H1 (cell line): ENCODE data around the gene BTBD7. TPM values are rescaled to one million over a fixed set of nuclear protein-coding genes. Genes with fewer than 3 reads are reported as not detected.

Experiments used
- CTCF ChIA-PET: fragments of 300-600 bp; sonication (Branson Sonifier 250); formaldehyde crosslinking; loops from one replicate; lab custom pipeline; 2021; ENCODE audit not compliant: partially characterized antibody; lab: Charles Lee
- POLR2A ChIA-PET: fragments of 300-600 bp; sonication (Branson Sonifier 250); formaldehyde crosslinking; loops from one replicate; lab custom pipeline; 2021; ENCODE audit warnings: inconsistent platforms; ENCODE audit not compliant: partially characterized antibody; lab: Charles Lee
- DNase-seq, 2 experiments: peaks; one replicate each; pipeline versions ENCODE4 v3.0.0 to v3.0.0-alpha.2; 2010 to 2022; ENCODE audit warnings: low spot score in 2 of 2, low read depth in 1 of 2, mixed read lengths in 1 of 2
- FAIRE-seq: peaks from 2 replicates; lab custom pipeline; 2011; peaks lifted over from hg19 to GRCh38; lab: Jason Lieb, UNC
- H2AFZ ChIP-seq: 2 replicates; pipeline ENCODE4 v1.8.1; 2012; ENCODE audit warnings: low read length, inconsistent platforms
- H2AK5ac ChIP-seq: 2 replicates; pipeline ENCODE4 v1.6.1; 2013; ENCODE audit warnings: low read depth, low read length
- H2BK120ac ChIP-seq: replicated peaks from 2 replicates; pipeline ENCODE3; 2013; ENCODE audit warnings: low read depth, low read length, inconsistent platforms
- H2BK12ac ChIP-seq: 2 replicates; pipeline ENCODE4 v1.6.1; 2013; ENCODE audit warnings: low read depth, low read length
- H2BK15ac ChIP-seq: 2 replicates; pipeline ENCODE4 v1.6.1; 2013; ENCODE audit warnings: low read length
- H2BK20ac ChIP-seq: 2 replicates; pipeline ENCODE4 v1.6.1; 2013; ENCODE audit warnings: low read length
- H2BK5ac ChIP-seq: 2 replicates; pipeline ENCODE4 v1.6.1; 2013; ENCODE audit warnings: low read depth, low read length
- H3K14ac ChIP-seq: 2 replicates; pipeline ENCODE4 v1.6.1; 2013; ENCODE audit warnings: inconsistent platforms; ENCODE audit not compliant: insufficient read length
- H3K18ac ChIP-seq: 2 replicates; pipeline ENCODE4 v1.6.1; 2013; ENCODE audit warnings: low read length; ENCODE audit errors: extremely low read depth
- H3K23ac ChIP-seq: 2 replicates; pipeline ENCODE4 v1.6.1; 2013; ENCODE audit warnings: inconsistent platforms; ENCODE audit not compliant: insufficient read length
- H3K23me2 ChIP-seq: 2 replicates; pipeline ENCODE4 v1.6.1; 2013; ENCODE audit warnings: low read depth, low read length
- H3K27ac ChIP-seq: 2 replicates; pipeline ENCODE4 v1.6.1; 2011; ENCODE audit warnings: low read depth, low read length, inconsistent platforms
- H3K27me3 ChIP-seq, 4 experiments: replicated peaks in 1 of 4; 1 replicate in 1 of 4; 2 replicates in 3 of 4; pipeline versions ENCODE4 v1.6.1 to v1.8.1; 2011 to 2013; ENCODE audit warnings: low read length in 3 of 4, mild to moderate bottlenecking in 3 of 4, inconsistent platforms in 2 of 4, mixed read lengths in 2 of 4, moderate library complexity in 1 of 4; ENCODE audit not compliant: control insufficient read depth in 3 of 4, insufficient read depth in 3 of 4; ENCODE audit errors: extremely low read depth in 1 of 4
- H3K36me3 ChIP-seq, 4 experiments: 2 replicates each; pipeline versions ENCODE4 v1.6.1 to v1.8.1; 2011 to 2013; ENCODE audit warnings: mild to moderate bottlenecking in 4 of 4, low read length in 3 of 4, moderate library complexity in 2 of 4, control low read depth in 1 of 4, inconsistent platforms in 1 of 4; ENCODE audit not compliant: insufficient read depth in 4 of 4, control insufficient read depth in 2 of 4
- H3K4ac ChIP-seq: replicated peaks from 2 replicates; pipeline ENCODE3; 2013; ENCODE audit warnings: low read length, low read depth, mixed read lengths, inconsistent platforms; ENCODE audit not compliant: insufficient read length
- H3K4me1 ChIP-seq, 4 experiments: replicated peaks in 1 of 4; 1 replicate in 1 of 4; 2 replicates in 3 of 4; pipeline versions ENCODE4 v1.6.1 to v1.8.1; 2011 to 2013; ENCODE audit warnings: low read length in 3 of 4, inconsistent platforms in 2 of 4, mixed read lengths in 1 of 4; ENCODE audit not compliant: insufficient read depth in 4 of 4, control insufficient read depth in 3 of 4
- H3K4me2 ChIP-seq, 2 experiments: 2 replicates each; pipeline versions ENCODE4 v1.6.1 to v1.8.1; 2011 to 2013; ENCODE audit warnings: low read depth in 2 of 2, low read length in 2 of 2, control low read depth in 1 of 2, inconsistent platforms in 1 of 2, mild to moderate bottlenecking in 1 of 2; ENCODE audit not compliant: insufficient read depth in 1 of 2
- H3K4me3 ChIP-seq, 4 experiments: fragments of 200-600, 300-600 bp in 1 of 4; sonication (generic), shearing (Covaris generic), sonication (Bioruptor Twin) in 1 of 4; 2 replicates each; pipeline versions ENCODE4 v1.5.1 to v1.8.1; 2011 to 2016; ENCODE audit warnings: low read length in 4 of 4, low read depth in 3 of 4, control low read depth in 2 of 4, inconsistent platforms in 2 of 4, mild to moderate bottlenecking in 2 of 4, mixed read lengths in 1 of 4, moderate library complexity in 1 of 4; ENCODE audit not compliant: insufficient read depth in 2 of 4; ENCODE audit errors: extremely low read depth in 1 of 4
- H3K56ac ChIP-seq: replicated peaks from 2 replicates; pipeline ENCODE3; 2013; ENCODE audit warnings: low read depth, mild to moderate bottlenecking, mixed read lengths, low read length, inconsistent platforms; ENCODE audit not compliant: insufficient read length
- H3K79me1 ChIP-seq: 2 replicates; pipeline ENCODE4 v1.6.1; 2013; ENCODE audit warnings: low read depth, low read length, control low read depth
- H3K79me2 ChIP-seq, 2 experiments: 2 replicates each; pipeline versions ENCODE4 v1.6.1 to v1.8.1; 2012 to 2013; ENCODE audit warnings: low read length in 2 of 2, mild to moderate bottlenecking in 2 of 2, inconsistent platforms in 1 of 2; ENCODE audit not compliant: insufficient read depth in 2 of 2, control insufficient read depth in 1 of 2
- H3K9ac ChIP-seq, 4 experiments: replicated peaks in 1 of 4; 1 replicate in 1 of 4; 2 replicates in 3 of 4; pipeline versions ENCODE4 v1.6.1 to v1.8.1; 2011 to 2013; ENCODE audit warnings: low read depth in 3 of 4, low read length in 3 of 4, control low read depth in 2 of 4, mild to moderate bottlenecking in 2 of 4, moderate library complexity in 2 of 4, inconsistent platforms in 1 of 4; ENCODE audit errors: extremely low read depth in 1 of 4
- H3K9me3 ChIP-seq, 2 experiments: 2 replicates each; pipeline versions ENCODE4 v1.6.1 to v1.8.1; 2012 to 2013; ENCODE audit warnings: mild to moderate bottlenecking in 2 of 2, moderate library complexity in 2 of 2, control low read depth in 1 of 2, inconsistent platforms in 1 of 2, low read depth in 1 of 2, low read length in 1 of 2, mixed read lengths in 1 of 2; ENCODE audit not compliant: insufficient read depth in 2 of 2
- H4K20me1 ChIP-seq, 2 experiments: replicated peaks in 1 of 2; 2 replicates each; pipeline versions ENCODE3 to v1.8.1; 2011 to 2013; ENCODE audit warnings: inconsistent platforms in 2 of 2, low read length in 2 of 2, mild to moderate bottlenecking in 1 of 2; ENCODE audit not compliant: insufficient read depth in 2 of 2, control insufficient read depth in 1 of 2
- H4K5ac ChIP-seq: 2 replicates; pipeline ENCODE4 v1.6.1; 2013; ENCODE audit warnings: low read length, low read depth, mixed read lengths, inconsistent platforms; ENCODE audit not compliant: insufficient read length
- H4K8ac ChIP-seq: 2 replicates; pipeline ENCODE4 v1.8.0; 2013; ENCODE audit warnings: mild to moderate bottlenecking, moderate library complexity, low read length, inconsistent platforms; ENCODE audit not compliant: insufficient read depth; ENCODE audit errors: extremely low read depth
- H4K91ac ChIP-seq: replicated peaks from 2 replicates; pipeline ENCODE3; 2013; ENCODE audit warnings: low read length, mixed read lengths, inconsistent platforms; ENCODE audit not compliant: insufficient read length
- BRCA1 ChIP-seq: IDR thresholded peaks from 2 replicates; pipeline ENCODE4 v1.6.1; 2012; ENCODE audit warnings: low read depth, low read length, improper control_type of control experiment
- CHD1 ChIP-seq: IDR thresholded peaks from 2 replicates; pipeline ENCODE4 v1.6.1; 2012; ENCODE audit warnings: low read depth, low read length, improper control_type of control experiment
- USF2 ChIP-seq: IDR thresholded peaks from 2 replicates; pipeline ENCODE4 v1.6.1; 2011; ENCODE audit warnings: low read length, improper control_type of control experiment
- WGBS, 2 experiments: shearing (Covaris generic) in 1 of 2; methylation state at CpG; one replicate each; pipeline versions ENCODE4 v1.1.6 to v1.1.7; 2013 to 2015; ENCODE audit warnings: low lambda C conversion rate in 2 of 2, mixed read lengths in 2 of 2, inconsistent platforms in 1 of 2, low coverage in 1 of 2, missing lambda C conversion rate in 1 of 2; ENCODE audit not compliant: insufficient replicate concordance in 2 of 2, insufficient coverage in 1 of 2, insufficient read length in 1 of 2; ENCODE audit errors: extremely low coverage in 1 of 2, missing lambda C conversion rate in 1 of 2; 5-methylcytosine and 5-hydroxymethylcytosine counted together
- polyA plus RNA-seq, 7 experiments: library from polyadenylated mRNA; depleted of rRNA in 3 of 7; stranded (reverse) in 5 of 7; unstranded in 2 of 7; fragments of >200 nt in 5 of 7; fragments of 200-250 nt in 2 of 7; gene quantifications; 1 replicate in 5 of 7; 2 replicates in 1 of 7; 4 replicates in 1 of 7; pipeline versions ENCODE4 v1.2.1 to v1.2.3, GENCODE V29; 2011 to 2013; ENCODE audit warnings: missing spikeins in 2 of 7, mixed read lengths in 2 of 7
- total RNA-seq: library from RNA; stranded (reverse); fragmentation: NEBNext Ultra II Directional; extraction: Animal tissue kit (Norgen Biotek cat#: 25700); gene quantifications from 2 replicates; pipeline ENCODE4 v1.2.1, GENCODE V29; 2021

BTBD7 gene
- total and polyA plus RNA-seq, 2 of the 8 experiments (the other 6 are each of a cell fraction or from before 2014, with no cell fraction given): 12.1 to 46.1 TPM

GRCh38 chr14:93331002-93331727 lies 1.7 kb downstream of the BTBD7 start:
- H3K79me2 ChIP-seq: peaks cover 19 to 72% of the 10 kb centered on the region in 2 experiments
- no peak overlapping the region for H3K27ac ChIP-seq
- no peak overlapping the region for H2BK5ac ChIP-seq
- H4K5ac ChIP-seq: no peak overlapping the region
- H3K9ac ChIP-seq: no peak overlapping the region
- no peak overlapping the region for H2AK5ac ChIP-seq
- 85% methylated on average over 17 of the region's 17 CpGs; no CpG with 5 or more reads in 1 of the 2 experiments for WGBS, 2 experiments
- H4K8ac ChIP-seq: no peak overlapping the region
- H4K20me1 ChIP-seq: peaks cover under 1 to 16% of the 10 kb centered on the region in 2 experiments
- no peak overlapping the region for H2BK12ac ChIP-seq
- H2BK120ac ChIP-seq: no peak overlapping the region
- no peak overlapping the region for H2AFZ ChIP-seq
- H3K23ac ChIP-seq: no peak overlapping the region
- no peaks in the 10 kb centered on the region for H3K36me3 ChIP-seq
- ChIA-PET CTCF (interaction anchor here (0.7 to 1.5 kb wide), 4 partner anchors 20 to 112 kb away, joined by 3 read pairs; no protein-coding TSS in a partner anchor), POLR2A (interaction anchor here (0.7 to 1.1 kb wide), 3 partner anchors 13 to 26 kb away, joined by 3 read pairs; no protein-coding TSS in a partner anchor)
- no peak for TF ChIP-seq USF2
- TF ChIP-seq CHD1: no peak
- TF ChIP-seq BRCA1: no peak
- no peak overlapping the region for H2BK20ac ChIP-seq
- H3K14ac ChIP-seq: no peak overlapping the region
- peak overlapping the region; percentile 79 to 92 (median 84); a peak in 5 of 8 replicates for H3K4me3 ChIP-seq
- H2BK15ac ChIP-seq: no peak overlapping the region
- no peak for DNase-seq
- no peaks in the 10 kb centered on the region for H3K27me3 ChIP-seq
- peaks cover 9% of the 10 kb centered on the region for H3K23me2 ChIP-seq
- H3K4ac ChIP-seq: no peak overlapping the region
- FAIRE-seq: no peak
- H3K9me3 ChIP-seq: no peaks in the 10 kb centered on the region
- no peak overlapping the region for H3K18ac ChIP-seq
- peaks cover 3 to 4% (median 3%) of the 10 kb centered on the region in 4 experiments; a peak in 6 of 7 replicates for H3K4me1 ChIP-seq
- peaks cover 6% of the 10 kb centered on the region; the same call in 1 of the 2 replicates for H3K79me1 ChIP-seq
- no peak overlapping the region for H3K56ac ChIP-seq
- H4K91ac ChIP-seq: no peak overlapping the region
- H3K4me2 ChIP-seq: peak overlapping the region; percentile 81 to 84
